Measurements from ENCODE around the gene CCL2.
"Not testable (repeated sequence)": the region's sequence is repeated elsewhere in the genome, so short reads cannot be mapped to it uniquely, and the experiment has no call there.

Gene CCL2

DNA sequence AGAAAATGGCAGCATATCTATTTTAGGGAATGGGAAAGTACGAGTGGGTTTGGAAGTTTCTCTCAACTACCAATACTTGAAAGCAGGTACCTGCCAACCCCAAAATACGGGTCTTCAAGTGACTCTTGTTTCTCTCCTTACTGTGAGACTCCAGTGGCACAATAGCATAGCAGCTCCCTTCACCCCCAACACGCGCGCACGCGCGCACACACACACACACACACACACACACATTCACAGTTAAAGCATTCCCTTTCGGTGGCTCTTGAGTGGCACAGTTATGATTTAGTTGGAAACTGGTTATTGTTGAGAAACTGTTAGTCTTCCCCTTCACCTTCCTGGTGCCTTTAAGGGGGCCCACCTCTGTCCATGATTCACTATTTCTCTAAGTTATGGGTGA lies 30.0 kb upstream of the CCL2 start:
- TF ChIP-seq, protein P1, sequence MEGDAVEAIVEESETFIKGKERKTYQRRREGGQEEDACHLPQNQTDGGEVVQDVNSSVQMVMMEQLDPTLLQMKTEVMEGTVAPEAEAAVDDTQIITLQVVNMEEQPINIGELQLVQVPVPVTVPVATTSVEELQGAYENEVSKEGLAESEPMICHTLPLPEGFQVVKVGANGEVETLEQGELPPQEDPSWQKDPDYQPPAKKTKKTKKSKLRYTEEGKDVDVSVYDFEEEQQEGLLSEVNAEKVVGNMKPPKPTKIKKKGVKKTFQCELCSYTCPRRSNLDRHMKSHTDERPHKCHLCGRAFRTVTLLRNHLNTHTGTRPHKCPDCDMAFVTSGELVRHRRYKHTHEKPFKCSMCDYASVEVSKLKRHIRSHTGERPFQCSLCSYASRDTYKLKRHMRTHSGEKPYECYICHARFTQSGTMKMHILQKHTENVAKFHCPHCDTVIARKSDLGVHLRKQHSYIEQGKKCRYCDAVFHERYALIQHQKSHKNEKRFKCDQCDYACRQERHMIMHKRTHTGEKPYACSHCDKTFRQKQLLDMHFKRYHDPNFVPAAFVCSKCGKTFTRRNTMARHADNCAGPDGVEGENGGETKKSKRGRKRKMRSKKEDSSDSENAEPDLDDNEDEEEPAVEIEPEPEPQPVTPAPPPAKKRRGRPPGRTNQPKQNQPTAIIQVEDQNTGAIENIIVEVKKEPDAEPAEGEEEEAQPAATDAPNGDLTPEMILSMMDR (IDR thresholded peaks at IDR 0.05), result no peak
- Histone ChIP-seq H3K27ac (no peak overlapping the region), H3K27me3 (no peaks in the 10 kb centered on the region), H3K9me3 (no peaks in the 10 kb centered on the region), H3K36me3 (no peaks in the 10 kb centered on the region), H3K4me1 (ENCODE audit: control insufficient read depth in 1 of 2, insufficient read depth in 1 of 2, low read depth in 1 of 2, low read length in 1 of 2) (peaks cover 14 to 16% of the 10 kb centered on the region in 2 experiments), H3K4me3 (ENCODE audit: low read depth in 1 of 2, low read length in 1 of 2) (no peak overlapping the region)

DNA sequence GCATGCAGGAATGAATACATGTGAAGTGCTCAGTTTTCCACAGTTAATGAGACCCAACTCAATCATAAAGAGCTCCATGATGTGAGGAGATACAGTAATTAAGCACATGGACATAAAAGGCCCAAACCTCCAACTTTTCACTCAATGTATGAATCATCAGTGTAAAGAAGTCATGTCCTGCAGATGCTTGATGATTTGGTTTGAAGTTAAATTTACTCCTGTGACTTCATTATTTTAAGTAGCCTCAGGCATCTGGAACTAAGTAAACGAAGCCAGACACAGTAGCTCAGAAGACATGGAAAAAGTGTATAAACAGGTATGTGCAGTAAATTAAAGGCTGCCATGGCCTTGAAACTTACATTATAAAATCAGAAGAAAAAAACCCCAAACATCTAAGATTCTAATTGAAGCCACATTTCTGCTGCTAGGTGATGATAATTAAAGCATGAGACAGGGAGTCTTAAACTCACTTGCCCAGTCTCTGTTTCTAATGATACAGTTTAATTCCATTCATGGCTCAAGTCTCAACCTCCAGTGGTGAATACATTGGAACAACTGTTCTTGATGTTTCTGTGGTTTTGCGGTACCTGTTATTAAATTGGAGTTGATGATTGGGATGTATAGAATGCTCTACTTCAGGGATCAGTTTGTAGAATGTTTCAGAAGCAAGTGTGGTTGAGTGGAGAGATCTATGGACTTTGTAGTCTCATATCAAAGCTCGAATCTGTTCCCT lies 28.9 kb upstream of the CCL2 start:
- no peaks in the 10 kb centered on the region for H3K36me3 ChIP-seq
- TF ChIP-seq, protein P1 (IDR thresholded peaks at IDR 0.05), result no peak

DNA sequence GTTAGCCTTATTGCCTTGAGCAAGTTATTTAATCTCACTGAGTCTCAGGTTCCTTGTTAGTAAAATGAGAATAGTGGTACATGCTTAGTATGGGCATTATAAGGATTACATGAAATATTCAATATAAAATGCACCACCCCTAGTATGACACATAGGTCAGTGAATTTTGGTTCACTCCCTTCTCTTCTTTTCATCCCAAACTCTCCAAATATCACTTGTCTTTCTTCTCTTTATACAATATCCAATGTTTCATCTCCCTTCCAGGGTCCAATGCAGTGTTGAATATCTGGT lies 28.4 kb upstream of the CCL2 start:
- no peak overlapping the region for H3K4me3 ChIP-seq (ENCODE audit: low read depth in 1 of 2, low read length in 1 of 2)
- no peaks in the 10 kb centered on the region for H3K27me3 ChIP-seq
- no peak overlapping the region for H3K27ac ChIP-seq
- TF ChIP-seq, protein P1 (IDR thresholded peaks at IDR 0.05), result no peak
- peaks cover 0 to under 1% of the 10 kb centered on the region in 2 experiments for H3K4me1 ChIP-seq (ENCODE audit: control insufficient read depth in 1 of 2, insufficient read depth in 1 of 2, low read depth in 1 of 2, low read length in 1 of 2)
- H3K36me3 ChIP-seq, result no peaks in the 10 kb centered on the region
- H3K9me3 ChIP-seq, result no peaks in the 10 kb centered on the region

More for the DNA sequence above, 28.9 kb upstream of the CCL2 start:
- Histone ChIP-seq H3K27me3 (no peaks in the 10 kb centered on the region), H3K4me3 (ENCODE audit: low read depth in 1 of 2, low read length in 1 of 2) (no peak overlapping the region), H3K4me1 (ENCODE audit: control insufficient read depth in 1 of 2, insufficient read depth in 1 of 2, low read depth in 1 of 2, low read length in 1 of 2) (peaks cover 2 to 5% of the 10 kb centered on the region in 2 experiments), H3K9me3 (no peaks in the 10 kb centered on the region), H3K27ac (no peak overlapping the region)

DNA sequence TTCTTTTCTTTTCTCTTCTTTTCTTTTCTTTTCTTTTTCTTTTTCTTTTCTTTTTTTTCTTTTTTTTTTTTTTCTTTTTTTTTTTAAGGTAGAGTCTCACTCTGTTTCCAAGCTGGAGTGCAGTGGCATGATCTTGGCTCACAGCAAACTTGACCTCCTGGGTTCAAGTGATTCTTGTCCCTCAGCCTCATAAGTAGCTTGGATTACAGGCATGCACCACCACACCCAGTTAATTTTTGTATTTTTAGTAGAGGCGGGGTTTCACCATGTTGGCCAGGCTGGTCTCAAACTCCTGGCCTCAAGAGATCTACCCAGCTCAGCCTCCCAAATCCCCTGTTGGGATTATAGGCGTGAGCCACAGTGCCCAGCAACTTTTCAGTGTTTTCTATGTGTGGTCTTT lies 27.8 kb upstream of the CCL2 start:
- not testable (repeated sequence) for H3K36me3 ChIP-seq; H3K27ac ChIP-seq; H3K4me1 ChIP-seq (ENCODE audit: control insufficient read depth in 1 of 2, insufficient read depth in 1 of 2, low read depth in 1 of 2, low read length in 1 of 2)

DNA sequence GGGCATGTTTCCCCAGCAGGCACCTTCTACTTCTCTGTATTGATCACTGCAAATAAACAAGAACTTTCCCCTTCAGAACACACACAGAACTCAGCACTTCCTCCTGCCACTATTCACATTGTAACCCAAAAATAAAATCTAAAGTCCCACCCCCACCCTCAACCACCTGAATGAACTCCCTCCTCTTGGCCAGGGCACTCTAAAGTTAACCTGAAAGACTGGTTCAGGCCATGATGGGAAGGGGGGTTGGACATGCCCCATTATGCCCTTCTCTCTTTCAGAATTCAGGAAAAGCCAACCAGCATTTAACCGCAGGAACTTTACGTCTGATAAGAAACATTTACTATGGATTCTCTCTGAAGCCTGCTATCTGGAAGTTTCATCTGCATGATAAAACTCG lies 27.4 kb upstream of the CCL2 start:
- TF ChIP-seq, protein P1 (IDR thresholded peaks at IDR 0.05), result no peak
- H3K9me3 ChIP-seq, result no peaks in the 10 kb centered on the region
- no peak overlapping the region for H3K4me3 ChIP-seq (ENCODE audit: low read depth in 1 of 2, low read length in 1 of 2)

More for the DNA sequence above, 27.8 kb upstream of the CCL2 start:
- H3K4me3 ChIP-seq (ENCODE audit: low read depth in 1 of 2, low read length in 1 of 2); H3K9me3 ChIP-seq; H3K27me3 ChIP-seq: not testable (repeated sequence)

DNA sequence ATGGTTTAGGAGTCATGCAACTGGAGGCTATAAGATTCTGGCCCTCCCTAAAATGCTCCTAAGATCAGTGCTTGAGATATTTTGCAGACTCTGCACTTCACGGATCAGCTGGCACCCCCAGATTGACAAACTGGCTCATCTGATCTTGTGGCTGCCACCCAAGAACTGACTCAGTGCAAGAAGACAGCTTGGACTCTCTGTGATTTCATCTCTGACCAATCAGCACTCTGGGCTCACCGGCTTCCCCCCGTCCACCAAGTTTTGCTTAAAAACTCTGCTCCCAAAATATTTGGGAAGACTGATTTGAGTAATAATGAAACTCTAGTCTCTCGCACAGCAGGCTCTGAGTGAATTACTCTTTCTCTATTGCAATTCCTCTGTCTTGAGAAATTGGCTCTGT lies 26.3 kb upstream of the CCL2 start:
- Histone ChIP-seq H3K27ac (no peak overlapping the region), H3K9me3 (no peaks in the 10 kb centered on the region), H3K27me3 (no peaks in the 10 kb centered on the region), H3K36me3 (no peaks in the 10 kb centered on the region), H3K4me1 (ENCODE audit: control insufficient read depth in 1 of 2, insufficient read depth in 1 of 2, low read depth in 1 of 2, low read length in 1 of 2) (peaks cover 7% of the 10 kb centered on the region in 2 experiments), H3K4me3 (ENCODE audit: low read depth in 1 of 2, low read length in 1 of 2) (no peak overlapping the region)
- TF ChIP-seq, protein P1 (IDR thresholded peaks at IDR 0.05), result no peak

More for the DNA sequence above, 27.4 kb upstream of the CCL2 start:
- no peaks in the 10 kb centered on the region for H3K4me1 ChIP-seq (ENCODE audit: control insufficient read depth in 1 of 2, insufficient read depth in 1 of 2, low read depth in 1 of 2, low read length in 1 of 2)
- H3K36me3 ChIP-seq, result no peaks in the 10 kb centered on the region
- no peaks in the 10 kb centered on the region for H3K27me3 ChIP-seq
- H3K27ac ChIP-seq, result no peak overlapping the region

Measured in neutrophil (primary cell).